WERI-Rb-1 (cell line): ENCODE data around the gene TMEM240.
"Not testable (repeated sequence)": the region's sequence is repeated elsewhere in the genome, so short reads cannot be mapped to it uniquely, and the experiment has no call there.

Experiments used
- DNase-seq: peaks from one replicate; pipeline ENCODE4 v3.0.0-alpha.2; 2020
- H3K27ac ChIP-seq: fragments of 250-450 bp; sonication (Bioruptor Pico); 2 replicates; pipeline ENCODE4 v1.5.1; 2020; ENCODE audit warnings: mild to moderate bottlenecking, moderate library complexity
- H3K27me3 ChIP-seq: fragments of 250-450 bp; sonication (Bioruptor Pico); 2 replicates; pipeline ENCODE4 v1.5.1; 2021; ENCODE audit warnings: mild to moderate bottlenecking, low read depth, moderate library complexity; ENCODE audit not compliant: insufficient read depth, severe bottlenecking
- H3K36me3 ChIP-seq: fragments of 250-450 bp; sonication (Bioruptor Pico); 2 replicates; pipeline ENCODE4 v1.5.1; 2020; ENCODE audit warnings: mild to moderate bottlenecking, moderate library complexity
- H3K4me3 ChIP-seq: 2 replicates; pipeline ENCODE4 v1.5.1; 2011; ENCODE audit warnings: low read depth, mild to moderate bottlenecking, control low read depth, low read length
- H3K9me3 ChIP-seq: fragments of 250-450 bp; sonication (Bioruptor Pico); 2 replicates; pipeline ENCODE4 v1.5.1; 2021; ENCODE audit warnings: mild to moderate bottlenecking, moderate library complexity; ENCODE audit not compliant: severe bottlenecking
- TF ChIP-seq, protein P1 (sequence below): IDR thresholded peaks from 2 replicates; pipeline ENCODE4 v1.5.1; 2011; ENCODE audit warnings: low read depth, mild to moderate bottlenecking, control low read depth, inconsistent platforms, low read length

The TMEM240 gene

DNA sequence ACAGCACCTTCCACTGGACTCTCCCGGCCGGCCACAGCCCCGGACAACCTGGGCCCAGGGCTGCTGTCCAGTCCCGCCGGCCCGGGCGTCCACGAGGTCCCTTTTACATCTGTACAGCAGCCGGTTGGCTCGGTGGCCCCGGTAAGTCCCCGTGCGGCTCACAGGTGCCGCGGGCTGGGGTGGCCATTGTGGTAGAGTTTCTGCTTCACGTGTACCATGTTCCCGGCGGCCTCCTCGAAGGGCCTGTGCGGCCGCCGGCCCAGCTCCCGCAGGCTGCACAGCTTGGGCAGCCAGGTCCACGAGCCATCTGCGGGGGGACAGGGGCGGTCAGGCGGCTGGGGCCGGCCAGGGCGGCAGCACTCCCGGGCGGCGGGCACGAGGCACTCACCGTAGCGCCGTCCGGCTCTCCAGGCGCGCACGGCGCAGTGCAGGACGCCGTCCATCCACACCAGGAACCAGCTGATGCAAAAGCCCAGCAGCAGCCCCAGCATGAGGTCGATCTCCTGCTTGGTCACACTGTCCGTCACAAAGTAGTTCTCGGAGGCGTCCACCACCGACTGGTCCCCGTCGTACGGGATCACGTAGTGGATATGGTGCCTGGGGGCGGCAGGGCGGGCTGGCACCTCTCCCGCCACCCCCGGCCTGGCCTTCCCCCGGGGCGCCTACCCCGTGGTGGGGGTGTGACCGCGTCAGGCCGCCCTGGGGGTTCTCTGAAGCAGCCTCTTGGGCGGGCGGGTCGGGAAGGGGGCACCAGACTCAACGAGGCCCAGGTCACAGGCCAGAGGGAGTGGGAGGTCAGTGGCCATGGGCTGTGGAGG, 5.0 kb downstream of the TMEM240 start:
- Histone ChIP-seq H3K9me3 (peaks cover 9% of the 10 kb centered on the region), H3K4me3 (no peak overlapping the region), H3K36me3 (peaks cover 35% of the 10 kb centered on the region), H3K27me3 (no peaks in the 10 kb centered on the region), H3K27ac (no peak overlapping the region)
- no peak for DNase-seq
- TF ChIP-seq, protein P1, sequence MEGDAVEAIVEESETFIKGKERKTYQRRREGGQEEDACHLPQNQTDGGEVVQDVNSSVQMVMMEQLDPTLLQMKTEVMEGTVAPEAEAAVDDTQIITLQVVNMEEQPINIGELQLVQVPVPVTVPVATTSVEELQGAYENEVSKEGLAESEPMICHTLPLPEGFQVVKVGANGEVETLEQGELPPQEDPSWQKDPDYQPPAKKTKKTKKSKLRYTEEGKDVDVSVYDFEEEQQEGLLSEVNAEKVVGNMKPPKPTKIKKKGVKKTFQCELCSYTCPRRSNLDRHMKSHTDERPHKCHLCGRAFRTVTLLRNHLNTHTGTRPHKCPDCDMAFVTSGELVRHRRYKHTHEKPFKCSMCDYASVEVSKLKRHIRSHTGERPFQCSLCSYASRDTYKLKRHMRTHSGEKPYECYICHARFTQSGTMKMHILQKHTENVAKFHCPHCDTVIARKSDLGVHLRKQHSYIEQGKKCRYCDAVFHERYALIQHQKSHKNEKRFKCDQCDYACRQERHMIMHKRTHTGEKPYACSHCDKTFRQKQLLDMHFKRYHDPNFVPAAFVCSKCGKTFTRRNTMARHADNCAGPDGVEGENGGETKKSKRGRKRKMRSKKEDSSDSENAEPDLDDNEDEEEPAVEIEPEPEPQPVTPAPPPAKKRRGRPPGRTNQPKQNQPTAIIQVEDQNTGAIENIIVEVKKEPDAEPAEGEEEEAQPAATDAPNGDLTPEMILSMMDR, result no peak

DNA sequence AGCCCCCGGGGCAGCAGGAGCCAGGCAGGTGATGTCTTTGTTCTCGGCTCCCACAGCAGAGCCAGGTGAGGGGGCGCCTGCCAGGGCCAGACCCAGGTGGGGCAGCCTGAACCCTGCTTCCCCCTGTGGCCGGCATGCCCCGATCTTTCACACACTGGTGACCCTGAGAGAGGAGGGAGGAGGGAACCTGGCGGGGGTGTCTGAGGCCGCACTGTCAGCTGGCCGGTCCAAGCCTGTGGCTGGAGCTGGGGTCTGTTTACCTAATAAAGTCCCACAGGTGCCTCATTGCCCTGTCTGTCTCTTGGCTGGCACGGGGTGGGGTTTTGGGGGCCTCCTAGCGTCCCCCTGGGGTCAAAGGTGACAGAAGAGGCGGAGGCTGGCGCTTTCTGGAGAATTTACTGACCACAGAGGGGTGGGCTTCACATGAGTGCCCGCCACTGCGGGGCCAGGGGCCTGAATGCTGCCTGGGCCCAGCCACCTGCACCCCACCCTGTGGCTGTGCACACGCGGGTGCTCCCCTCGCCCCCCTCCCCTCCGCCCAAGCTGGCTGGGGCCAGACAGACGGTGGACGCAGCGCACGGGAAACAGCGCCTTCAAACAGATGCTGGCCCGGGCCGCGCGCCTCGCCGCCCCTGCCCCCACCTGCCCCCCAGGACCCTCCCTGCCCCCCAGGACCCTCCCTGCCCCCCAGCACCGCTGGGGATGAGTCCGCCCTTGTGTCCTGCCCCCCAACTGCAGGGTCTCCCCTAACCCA, 5.8 kb downstream of the TMEM240 start:
- Histone ChIP-seq H3K4me3 (no peak overlapping the region), H3K27ac (no peak overlapping the region), H3K9me3 (peaks cover 14% of the 10 kb centered on the region), H3K36me3 (peaks cover 39% of the 10 kb centered on the region), H3K27me3 (no peaks in the 10 kb centered on the region)
- DNase-seq, result no peak
- TF ChIP-seq, protein P1, result no peak

DNA sequence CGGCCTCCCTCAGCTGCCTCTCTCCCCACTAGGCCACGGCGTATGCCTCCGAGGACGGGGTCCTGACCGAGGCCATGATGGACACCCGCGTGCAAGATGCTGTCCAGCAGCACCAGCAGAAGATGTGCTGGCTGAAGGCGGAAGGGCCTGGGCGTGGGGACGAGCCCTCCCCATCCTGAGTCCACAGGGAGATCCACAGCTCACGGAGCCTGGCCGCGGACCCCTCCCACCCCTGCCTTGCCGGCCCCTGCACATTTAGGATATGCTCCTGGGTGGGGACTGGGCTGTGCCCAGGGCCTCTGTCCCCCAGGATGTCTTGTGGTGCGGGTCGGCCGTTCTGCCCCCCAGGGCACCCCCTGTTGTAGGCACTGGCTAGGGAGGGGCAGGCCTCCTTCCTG, 6.5 kb downstream of the TMEM240 start:
- not testable (repeated sequence) for H3K4me3 ChIP-seq, DNase-seq, H3K27me3 ChIP-seq, H3K27ac ChIP-seq
- peaks cover 43% of the 10 kb centered on the region for H3K36me3 ChIP-seq
- peaks cover 14% of the 10 kb centered on the region for H3K9me3 ChIP-seq

DNA sequence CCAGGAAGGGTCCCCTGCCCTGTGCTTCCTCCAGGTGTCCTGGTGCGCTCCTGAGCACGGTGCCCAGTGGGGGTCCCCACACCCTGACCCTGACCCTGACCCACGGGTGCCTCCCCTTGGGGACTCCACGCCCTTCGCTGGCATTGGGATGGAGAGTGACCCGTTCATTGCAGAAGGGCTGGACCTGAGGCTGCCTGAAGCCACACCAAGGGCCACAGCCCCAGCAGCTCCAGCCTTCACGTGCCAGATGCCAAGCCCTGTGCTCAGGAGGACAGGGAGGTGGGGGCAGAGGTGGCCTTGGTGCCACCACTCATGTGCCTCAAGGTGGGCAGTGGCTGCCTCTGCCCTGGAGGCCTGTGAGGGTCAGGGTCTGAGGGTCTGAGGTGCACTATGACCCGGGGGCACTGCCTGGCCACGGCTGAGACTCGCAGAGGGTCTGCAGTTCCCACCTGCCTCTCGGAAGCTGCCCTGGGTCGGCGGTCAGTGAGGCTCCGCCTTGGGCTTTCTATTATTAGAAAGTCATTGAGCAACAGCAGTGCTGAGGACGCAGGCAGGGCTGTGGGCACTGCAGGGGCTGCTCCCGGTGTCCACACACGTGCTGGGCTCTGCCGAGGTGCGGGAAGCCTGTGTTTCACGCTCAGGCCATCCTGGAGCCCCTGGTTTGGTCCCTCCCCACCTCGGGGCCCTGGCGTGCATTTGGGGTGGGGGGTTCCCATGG, 7.1 kb downstream of the TMEM240 start:
- peaks cover 14% of the 10 kb centered on the region for H3K9me3 ChIP-seq
- H3K36me3 ChIP-seq, result peaks cover 45% of the 10 kb centered on the region
- H3K4me3 ChIP-seq, H3K27ac ChIP-seq, H3K27me3 ChIP-seq, DNase-seq: not testable (repeated sequence)

DNA sequence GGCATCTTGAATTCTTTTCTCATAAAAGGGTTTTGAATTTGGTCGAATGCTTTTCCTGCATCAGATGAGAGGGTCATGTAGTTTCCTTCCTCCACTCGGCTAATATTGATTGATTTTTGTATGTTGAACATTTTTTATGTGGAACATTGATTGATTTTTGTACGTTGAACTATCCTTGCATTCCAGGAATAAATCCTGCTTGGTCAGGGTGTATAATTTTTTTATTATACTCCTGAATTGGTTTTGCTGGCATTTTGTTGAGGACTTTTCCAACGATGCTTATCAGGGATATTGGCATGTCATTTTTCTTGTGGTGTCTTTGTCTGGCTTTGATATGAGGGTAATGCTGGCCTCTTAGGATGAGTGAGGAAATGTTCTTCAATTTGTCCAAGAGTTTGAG, 8.5 kb downstream of the TMEM240 start:
- Histone ChIP-seq H3K9me3 (peaks cover 14% of the 10 kb centered on the region), H3K4me3 (no peak overlapping the region), H3K36me3 (peaks cover 44% of the 10 kb centered on the region), H3K27ac (no peak overlapping the region), H3K27me3 (no peaks in the 10 kb centered on the region)
- DNase-seq, result no peak
- TF ChIP-seq, protein P1, result no peak

DNA sequence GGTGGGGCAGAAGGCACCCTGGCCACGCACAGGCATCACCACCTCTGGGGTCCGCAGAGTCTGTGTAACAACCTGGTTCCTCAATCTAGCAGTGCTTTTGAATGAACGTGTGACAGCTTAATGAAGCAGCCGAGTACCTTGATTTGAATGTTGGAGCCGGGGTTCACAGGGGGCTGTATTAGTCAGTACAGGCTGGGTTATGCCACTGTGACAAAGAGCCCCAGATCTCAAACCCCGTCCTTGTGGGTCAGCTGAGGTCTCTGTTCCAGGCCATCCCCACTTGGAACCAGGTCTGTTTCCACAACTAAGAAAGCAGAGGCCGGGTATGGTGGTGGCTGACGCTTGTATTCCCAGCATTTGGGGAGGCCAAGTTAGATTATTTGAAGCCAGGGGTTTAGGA, 10.5 kb downstream of the TMEM240 start:
- no peak overlapping the region for H3K4me3 ChIP-seq
- H3K27me3 ChIP-seq, result no peaks in the 10 kb centered on the region
- DNase-seq, result no peak
- no peak overlapping the region for H3K27ac ChIP-seq
- TF ChIP-seq, protein P1, result no peak
- H3K36me3 ChIP-seq, result peaks cover 48% of the 10 kb centered on the region
- peaks cover 14% of the 10 kb centered on the region for H3K9me3 ChIP-seq
